Neural cell (in vitro differentiated cells): Measurements from ENCODE around the gene LDB2.

Source experiments
- EP300 ChIP-seq: fragments of 450-650 bp; conservative IDR thresholded peaks from 2 replicates; pipeline ENCODE4 v1.6.1; 2014; ENCODE audit warnings: antibody characterized with exemption, mild to moderate bottlenecking, moderate library complexity; ENCODE audit not compliant: poor library complexity, severe bottlenecking
- EZH2 ChIP-seq: fragments of 200-600, 300-800 bp; shearing (Covaris generic), sonication (generic); IDR thresholded peaks from 2 replicates; pipeline ENCODE4 v1.6.1; 2014; ENCODE audit warnings: antibody characterized with exemption, low read length, borderline replicate concordance, mild to moderate bottlenecking; ENCODE audit not compliant: insufficient read depth, poor library complexity, severe bottlenecking
- MXI1 ChIP-seq: fragments of 450-650 bp; conservative IDR thresholded peaks from 2 replicates; pipeline ENCODE4 v1.6.1; 2014; ENCODE audit warnings: antibody characterized with exemption, mild to moderate bottlenecking; ENCODE audit not compliant: poor library complexity, severe bottlenecking
- POLR2AphosphoS5 ChIP-seq: IDR thresholded peaks from 2 replicates; pipeline ENCODE4 v1.6.1; 2012
- REST ChIP-seq: IDR thresholded peaks from 2 replicates; pipeline ENCODE4 v1.6.1; 2012; ENCODE audit warnings: borderline replicate concordance
- TAF1 ChIP-seq: IDR thresholded peaks from 2 replicates; pipeline ENCODE4 v1.6.1; 2012; ENCODE audit warnings: low read depth
- TF ChIP-seq, protein P1 (sequence below): fragments of 450-650 bp; IDR thresholded peaks from 2 replicates; pipeline ENCODE4 v1.5.1; 2014; ENCODE audit warnings: antibody characterized with exemption, mild to moderate bottlenecking, moderate library complexity; ENCODE audit not compliant: poor library complexity, severe bottlenecking

DNA sequence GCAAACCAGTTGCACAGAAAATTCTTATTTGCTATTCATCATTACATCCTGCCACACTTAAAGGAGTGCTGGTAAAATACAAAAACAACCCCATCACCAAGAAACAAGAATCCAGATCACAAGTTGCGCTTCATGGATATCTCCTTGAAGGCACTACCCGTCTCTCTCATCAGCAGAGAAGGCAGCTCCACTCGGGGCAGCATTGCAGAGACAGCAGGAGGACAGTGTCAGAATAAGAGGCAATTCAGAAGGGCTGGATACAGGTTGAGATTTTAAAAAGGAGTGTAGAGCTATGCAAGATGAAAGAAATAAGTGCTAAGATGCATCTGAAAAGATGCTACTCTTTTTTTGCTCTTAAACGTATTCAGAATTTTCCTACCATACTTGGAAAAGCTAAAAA lies 71.4 kb downstream of the LDB2 start:
- no peak for TF ChIP-seq TAF1
- TF ChIP-seq EZH2: no peak
- TF ChIP-seq, protein P1, sequence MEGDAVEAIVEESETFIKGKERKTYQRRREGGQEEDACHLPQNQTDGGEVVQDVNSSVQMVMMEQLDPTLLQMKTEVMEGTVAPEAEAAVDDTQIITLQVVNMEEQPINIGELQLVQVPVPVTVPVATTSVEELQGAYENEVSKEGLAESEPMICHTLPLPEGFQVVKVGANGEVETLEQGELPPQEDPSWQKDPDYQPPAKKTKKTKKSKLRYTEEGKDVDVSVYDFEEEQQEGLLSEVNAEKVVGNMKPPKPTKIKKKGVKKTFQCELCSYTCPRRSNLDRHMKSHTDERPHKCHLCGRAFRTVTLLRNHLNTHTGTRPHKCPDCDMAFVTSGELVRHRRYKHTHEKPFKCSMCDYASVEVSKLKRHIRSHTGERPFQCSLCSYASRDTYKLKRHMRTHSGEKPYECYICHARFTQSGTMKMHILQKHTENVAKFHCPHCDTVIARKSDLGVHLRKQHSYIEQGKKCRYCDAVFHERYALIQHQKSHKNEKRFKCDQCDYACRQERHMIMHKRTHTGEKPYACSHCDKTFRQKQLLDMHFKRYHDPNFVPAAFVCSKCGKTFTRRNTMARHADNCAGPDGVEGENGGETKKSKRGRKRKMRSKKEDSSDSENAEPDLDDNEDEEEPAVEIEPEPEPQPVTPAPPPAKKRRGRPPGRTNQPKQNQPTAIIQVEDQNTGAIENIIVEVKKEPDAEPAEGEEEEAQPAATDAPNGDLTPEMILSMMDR: no peak
- TF ChIP-seq REST: no peak
- TF ChIP-seq MXI1: no peak
- TF ChIP-seq POLR2AphosphoS5: no peak
- no peak for TF ChIP-seq EP300
